ENCODE results near the gene SDF2. TPM values are rescaled to one million over a fixed set of nuclear protein-coding genes. Genes with fewer than 3 reads are reported as not detected.

Gene SDF2, protein sequence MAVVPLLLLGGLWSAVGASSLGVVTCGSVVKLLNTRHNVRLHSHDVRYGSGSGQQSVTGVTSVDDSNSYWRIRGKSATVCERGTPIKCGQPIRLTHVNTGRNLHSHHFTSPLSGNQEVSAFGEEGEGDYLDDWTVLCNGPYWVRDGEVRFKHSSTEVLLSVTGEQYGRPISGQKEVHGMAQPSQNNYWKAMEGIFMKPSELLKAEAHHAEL
- total RNA-seq (ENCODE audit: insufficient read depth, low replicate concordance): 44.8 TPM

DNA sequence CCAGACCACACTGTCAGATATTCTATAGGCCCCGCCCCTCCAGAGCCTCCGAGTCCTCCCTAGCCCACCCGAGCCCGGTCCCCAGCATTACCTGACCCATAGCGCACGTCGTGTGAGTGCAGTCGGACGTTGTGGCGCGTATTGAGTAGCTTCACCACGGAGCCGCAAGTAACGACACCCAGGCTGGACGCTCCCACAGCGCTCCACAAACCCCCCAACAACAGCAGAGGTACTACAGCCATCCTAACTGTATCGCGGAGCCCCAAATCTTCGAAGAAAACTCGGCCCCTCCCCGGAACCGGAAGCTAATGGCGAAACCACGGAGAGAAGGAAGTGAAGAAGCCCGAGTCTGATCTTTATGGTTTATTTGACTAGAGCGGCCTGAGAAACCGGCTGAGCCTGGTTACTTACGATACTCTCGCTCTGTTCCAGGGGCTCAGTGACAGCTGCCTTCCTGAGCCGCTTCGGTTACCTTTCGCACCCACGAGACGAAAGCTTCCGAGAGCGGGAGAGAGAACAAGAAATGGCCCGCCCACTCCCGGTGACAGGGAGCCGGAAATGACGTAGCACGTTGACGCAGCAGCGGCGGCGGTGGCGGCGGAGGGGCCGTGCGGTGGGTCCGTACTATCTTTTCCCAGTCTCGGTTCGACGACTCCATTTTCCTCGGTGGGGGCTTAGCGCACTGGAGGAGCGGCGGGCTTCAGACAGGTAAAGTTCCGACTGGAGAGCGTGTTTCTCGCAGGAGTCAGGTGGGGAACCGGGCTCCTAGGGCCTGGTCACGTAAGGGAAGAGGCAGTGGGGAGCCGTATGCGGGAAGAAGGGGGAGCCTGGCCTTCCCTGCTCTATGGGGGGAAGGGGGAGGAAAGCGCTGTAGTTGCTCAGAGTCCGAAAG, at the start of gene SDF2, which contains the start of gene SUPT6H:
TSS of gene SDF2 (minus strand) at position 272 of the 892 bp plus-strand sequence. CDS start at position 242, 30 bp downstream.
TSS of gene SUPT6H (plus strand) at position 571 of the 892 bp plus-strand sequence. CDS start 11,197 bp downstream, outside the sequence.
- peak; percentile 95 for DNase-seq (ENCODE audit: low spot score)

DNA sequence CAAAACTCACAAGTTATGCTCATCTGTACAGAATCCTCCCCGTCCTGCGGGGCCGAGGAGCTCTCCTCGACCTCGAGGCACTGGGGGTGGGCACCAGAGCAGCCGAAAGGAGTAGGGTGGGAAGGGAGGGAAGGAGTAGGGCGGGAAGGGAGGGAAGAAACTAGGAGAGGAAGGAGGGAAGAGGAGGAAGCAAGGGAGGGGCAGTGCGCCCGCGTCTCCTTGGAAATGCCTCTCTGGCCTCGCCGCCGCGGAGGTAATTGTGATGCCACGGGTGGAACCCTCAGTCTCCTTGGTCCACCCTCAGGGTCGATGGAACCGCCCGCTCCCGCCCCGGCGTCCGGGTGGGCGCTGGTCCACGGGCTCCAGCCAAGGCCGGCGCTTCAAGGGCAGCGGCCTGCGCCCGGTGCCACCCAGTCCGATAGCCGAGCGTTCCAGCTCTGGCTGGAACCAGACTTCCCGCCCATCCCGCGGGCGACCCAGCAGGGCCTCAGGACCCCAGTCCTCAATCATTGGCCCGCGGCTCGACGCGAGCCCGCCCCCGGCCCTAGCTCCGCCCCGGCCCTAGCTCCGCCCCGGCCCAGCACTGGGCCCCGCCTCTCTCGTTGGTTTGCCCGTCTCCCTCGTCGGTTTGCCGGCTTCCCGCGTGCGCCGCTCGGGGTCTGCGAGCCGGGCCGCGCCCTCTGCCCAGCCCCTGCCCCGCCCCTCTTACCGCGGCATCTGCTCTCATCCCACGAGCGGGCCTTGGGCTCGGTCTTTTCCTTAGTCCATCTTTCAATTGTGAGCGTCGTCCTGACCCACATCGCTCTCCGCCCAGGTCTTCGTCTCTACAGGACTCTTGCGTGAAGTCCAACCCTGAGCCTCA, 49.4 kb upstream of the SDF2 start:
- peak; percentile 96 for DNase-seq (ENCODE audit: low spot score)

DNA sequence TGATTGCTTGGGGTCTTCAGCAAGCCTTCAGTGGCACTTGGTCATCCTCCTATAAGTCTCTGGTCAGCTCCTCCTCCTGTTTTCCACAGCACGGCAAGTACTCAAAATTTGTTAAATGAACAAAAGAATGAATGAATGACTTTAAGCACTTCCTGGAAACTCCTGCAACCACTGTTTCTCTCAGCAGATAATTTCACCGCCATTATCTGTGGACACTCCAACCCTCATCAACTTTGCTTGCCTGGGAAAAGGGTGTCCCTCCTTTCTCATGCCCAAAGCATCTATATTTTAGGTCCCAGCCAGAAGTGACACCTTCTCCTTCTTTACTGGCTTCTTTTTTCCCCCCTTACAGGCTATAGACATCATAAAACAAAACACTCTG, 45.6 kb upstream of the SDF2 start:
- DNase-seq (ENCODE audit: low spot score): no peak

DNA sequence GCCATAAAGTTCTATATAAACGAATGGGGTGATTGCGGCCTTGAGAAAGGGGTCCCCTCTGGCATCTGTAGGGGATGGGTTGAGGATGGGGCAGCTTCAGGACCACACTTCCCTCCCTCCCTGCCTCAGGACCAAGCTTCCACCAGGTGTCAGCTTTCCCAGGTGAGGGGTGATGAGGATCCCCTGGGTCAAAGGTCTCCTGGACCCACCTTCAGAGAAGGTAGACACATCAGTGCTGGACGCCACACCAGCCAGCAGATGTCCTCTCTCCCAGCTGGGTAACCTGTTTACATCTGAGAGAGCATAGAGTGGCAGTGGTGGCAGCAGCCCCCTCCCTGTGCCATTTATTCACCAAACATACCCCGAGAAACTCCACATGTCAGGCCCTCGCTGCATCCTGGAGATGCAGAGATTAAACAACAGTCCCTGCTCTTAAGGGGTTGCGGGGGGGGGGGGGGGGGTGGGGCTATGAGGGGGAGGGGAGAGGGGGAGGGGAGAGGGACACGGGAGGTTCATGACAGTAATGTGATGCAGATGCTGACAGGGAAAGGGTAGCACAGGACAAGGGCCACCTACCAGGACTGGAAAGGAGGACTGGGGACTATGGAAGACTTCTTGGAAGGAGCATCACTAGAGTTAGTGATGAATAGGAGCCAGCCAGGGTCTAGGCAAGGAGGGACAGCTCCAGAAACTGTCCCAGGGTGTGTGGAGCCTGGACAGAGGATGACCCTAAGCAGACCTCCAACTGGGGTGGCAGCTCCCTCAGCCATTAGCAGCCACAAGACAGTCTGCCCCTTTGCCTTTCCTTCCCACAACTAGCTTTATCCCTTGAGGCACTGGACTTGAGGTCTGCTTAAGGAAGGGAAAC, 45.0 kb upstream of the SDF2 start:
- no peak for DNase-seq (ENCODE audit: low spot score)

DNA sequence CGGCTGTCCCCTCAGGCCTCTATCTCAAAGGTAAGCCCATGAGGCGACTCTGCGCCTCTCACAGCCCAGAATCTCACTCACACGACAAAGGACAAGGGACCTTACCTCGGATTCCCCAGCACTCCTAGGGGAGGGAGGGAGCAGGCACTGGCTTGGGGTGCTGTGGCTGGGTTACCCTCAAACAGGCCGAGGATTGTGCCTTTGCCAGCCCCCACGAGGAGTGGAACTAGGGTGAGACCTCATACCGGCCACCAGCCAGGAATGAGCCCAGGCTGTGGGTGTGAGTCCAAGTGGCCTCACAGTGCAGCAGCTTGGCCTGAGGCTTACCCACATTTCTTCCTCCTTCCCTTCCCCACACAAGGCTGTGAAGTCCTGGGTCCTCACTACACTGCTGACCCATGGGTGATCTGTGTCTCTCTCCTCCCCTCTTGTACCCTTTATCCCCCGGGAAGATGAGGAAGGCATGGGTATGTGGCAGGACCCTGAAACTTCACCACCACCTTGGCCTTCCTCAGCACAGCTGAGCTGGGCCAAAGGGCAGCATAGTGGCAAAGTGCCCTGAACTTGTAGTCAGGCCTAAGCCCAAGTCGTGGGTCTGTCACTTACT, 44.1 kb upstream of the SDF2 start:
- no peak for DNase-seq (ENCODE audit: low spot score)

DNA sequence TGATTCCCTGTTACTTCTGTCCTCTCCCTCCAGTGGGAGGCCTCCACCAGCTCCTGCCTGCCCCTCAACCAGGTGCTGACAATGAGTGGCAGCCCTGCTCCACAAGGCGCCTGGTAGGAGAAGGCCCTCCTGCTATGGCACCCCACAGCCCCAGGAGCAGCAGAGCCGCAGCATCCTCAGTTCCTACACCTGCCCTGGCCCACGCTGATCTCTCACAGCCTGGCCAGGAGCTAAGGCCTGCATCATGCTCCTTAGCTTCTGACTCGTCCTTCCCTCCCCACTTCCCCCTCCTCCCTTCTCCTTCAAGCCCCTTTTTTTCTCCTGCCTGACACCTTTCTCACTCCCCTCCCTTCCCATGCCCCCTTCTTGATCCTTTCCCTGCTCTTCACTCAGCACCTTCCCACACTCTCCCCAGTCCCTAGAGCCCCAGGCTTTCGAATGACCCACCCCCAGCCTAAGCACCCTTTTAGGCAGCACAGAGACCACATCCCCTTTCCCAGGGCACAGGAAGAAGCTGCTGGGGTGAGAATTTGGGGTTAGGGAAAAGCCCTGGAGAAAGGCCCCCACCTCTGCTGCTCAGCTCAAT, 43.5 kb upstream of the SDF2 start:
- DNase-seq (ENCODE audit: low spot score): no peak

DNA sequence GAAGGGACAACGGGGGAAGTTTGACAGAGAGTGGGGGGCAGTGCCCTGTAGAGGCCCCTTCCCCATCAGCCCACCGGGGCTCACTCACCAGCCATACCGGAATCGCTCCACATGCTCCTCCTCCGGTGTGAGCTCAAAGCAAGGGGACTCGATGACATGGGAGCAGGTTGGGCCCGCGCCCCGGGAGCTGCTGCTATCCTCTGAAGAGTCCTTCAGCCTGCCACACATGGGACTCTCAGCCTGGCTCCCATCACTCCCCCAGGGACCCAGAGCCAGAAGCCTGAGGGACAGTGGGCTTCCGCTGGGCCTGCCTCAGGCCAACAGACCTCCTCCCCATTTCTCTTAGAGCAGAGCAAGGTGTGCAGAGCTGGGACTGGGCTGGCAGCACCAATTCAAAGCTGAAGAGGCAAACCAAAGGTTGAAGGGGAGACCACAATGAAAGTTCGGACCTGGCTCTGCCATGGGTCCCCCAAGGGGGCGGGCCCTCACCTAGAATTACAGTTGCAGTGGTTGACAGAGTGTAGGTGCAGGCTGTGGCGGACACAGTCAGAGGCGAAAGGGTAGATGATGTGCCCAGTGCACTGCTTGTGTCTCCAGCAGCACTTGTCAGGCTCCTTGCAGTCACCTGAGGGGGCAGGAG, 42.6 kb upstream of the SDF2 start:
- no peak for DNase-seq (ENCODE audit: low spot score)

DNA sequence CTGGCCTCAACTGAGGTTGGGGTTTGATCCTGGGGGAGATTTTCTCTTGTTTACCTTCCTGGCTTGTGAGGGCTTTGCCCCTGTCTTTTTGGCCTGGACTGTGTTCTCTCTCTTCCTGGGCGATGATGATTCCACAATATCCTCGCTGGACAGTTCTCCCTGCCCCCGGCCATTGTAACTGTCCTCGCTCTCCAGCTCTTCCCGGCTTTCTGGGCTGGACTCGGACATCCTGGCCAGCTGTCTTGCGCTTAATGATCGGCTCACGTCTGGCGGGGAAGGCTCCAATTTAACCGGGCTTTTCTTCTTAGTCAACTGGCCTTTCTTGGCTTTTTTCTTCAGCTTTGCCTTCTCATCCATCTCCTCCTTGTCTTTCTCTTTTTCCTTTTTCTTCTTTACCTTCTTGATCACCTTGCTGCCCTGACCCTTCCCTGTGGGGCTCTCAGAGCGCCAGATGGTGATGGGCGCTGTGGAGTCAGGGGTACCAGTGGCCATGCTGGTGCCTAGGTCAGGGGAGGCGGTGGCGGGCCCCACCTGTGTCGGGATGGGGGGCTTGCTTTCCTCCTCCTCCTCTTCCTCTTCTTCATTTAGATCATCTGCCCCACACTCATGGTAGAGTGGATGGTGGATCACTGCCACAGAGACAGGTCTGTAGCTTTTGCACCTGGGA, 42.0 kb upstream of the SDF2 start:
- no peak for DNase-seq (ENCODE audit: low spot score)

DNA sequence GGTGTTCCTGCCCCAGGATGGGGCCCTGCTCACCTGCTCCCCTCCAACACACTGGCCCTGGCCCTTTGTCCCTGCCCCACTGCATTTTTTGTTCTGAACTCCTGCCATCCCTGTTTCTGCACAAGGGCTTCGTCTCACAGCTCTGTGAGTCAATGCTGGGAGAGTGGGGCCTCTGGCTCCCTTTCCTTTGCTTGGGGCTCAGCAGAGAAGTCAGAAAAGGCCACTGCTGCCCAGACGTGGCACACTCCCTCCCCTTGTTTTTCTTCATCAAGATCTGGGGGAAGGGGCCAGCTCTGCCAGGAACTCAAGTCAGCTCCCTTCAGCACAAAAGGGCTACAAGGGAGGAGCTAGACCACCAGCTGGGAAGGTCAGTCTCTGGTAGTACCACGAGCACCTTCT, 41.0 kb upstream of the SDF2 start:
- no peak for DNase-seq (ENCODE audit: low spot score)

DNA sequence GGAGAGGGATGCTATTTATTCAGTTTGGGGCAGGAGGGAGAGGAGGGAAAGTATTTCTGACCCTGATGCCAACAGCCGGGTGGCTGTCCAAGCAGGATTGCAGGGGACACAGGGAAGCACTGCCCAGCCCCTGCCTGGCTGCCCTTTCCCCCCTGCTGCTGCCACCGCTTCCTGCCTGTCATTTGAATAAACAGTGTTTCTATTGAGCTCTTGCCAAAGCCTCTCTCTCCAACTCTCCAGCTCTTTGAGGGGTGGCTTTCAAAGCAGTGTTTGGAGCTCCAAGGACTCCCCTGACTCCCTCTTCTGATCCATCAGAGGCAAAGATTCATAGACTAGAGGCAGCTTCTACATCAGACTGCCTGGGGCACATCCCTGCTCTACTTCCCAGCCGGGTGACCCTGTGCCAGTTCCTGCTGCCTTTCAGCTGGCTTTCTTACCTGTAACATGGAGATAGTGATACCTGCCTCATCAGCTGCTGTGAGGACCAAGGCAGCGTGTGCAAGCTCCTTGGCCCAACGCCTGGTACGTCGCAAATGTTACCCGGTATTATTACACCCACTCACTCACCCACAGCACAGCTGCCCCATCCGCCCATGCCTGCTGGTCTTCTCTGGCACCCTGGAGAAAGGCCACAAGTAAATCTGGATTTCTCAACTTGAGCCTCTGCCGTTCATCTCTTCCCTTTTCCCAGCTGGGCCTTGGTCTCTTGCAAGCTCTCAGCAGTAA, 40.5 kb upstream of the SDF2 start:
- DNase-seq (ENCODE audit: low spot score): no peak

DNA sequence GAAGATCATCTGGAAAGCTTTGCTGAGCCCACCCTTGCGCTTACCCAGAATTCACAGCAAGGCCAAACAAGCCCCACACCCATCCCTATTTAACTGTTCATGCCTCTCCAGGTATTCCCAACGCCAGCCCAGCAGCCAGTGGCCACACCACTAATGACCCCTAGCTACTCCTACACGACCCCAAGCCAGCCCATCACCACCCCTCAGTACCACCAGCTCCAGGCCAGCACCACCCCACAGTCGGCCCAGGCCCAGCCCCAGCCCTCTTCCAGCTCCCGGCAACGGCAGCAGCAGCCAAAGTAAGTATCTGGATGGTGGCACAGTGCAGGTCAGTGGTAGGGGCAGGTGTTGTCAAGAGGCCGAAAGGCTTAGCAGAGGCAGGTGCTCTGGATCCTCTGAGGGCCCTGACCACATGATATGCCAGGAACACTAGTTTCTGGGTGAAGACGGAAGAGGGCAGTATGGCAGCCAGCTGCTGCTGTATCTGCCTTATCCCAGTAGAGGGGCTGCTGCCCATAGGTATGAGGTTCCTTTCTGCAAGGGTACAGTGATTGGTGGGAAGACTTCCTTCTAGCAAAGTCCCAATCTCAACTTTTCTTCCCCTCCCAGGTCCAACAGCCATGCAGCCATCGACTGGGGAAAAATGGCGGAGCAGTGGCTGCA, 39.3 kb upstream of the SDF2 start:
- no peak for DNase-seq (ENCODE audit: low spot score)

DNA sequence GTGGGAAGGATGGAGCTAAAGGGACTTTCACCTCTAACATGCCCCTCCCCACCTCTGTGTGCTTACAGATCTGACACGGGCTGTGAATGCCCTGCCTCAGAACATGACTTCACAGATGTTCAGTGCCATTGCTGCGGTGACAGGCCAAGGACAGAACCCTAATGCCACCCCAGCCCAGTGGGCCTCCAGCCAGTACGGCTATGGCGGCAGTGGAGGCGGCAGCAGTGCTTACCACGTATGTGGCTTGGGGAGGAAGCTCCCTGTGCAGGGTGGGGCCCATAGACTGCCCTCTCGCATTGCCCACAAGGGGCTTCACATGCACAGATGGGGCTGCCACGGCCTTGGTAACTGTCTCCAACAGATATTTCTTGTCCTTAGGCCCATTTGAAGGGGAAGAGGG, 38.6 kb upstream of the SDF2 start:
- no peak for DNase-seq (ENCODE audit: low spot score)

DNA sequence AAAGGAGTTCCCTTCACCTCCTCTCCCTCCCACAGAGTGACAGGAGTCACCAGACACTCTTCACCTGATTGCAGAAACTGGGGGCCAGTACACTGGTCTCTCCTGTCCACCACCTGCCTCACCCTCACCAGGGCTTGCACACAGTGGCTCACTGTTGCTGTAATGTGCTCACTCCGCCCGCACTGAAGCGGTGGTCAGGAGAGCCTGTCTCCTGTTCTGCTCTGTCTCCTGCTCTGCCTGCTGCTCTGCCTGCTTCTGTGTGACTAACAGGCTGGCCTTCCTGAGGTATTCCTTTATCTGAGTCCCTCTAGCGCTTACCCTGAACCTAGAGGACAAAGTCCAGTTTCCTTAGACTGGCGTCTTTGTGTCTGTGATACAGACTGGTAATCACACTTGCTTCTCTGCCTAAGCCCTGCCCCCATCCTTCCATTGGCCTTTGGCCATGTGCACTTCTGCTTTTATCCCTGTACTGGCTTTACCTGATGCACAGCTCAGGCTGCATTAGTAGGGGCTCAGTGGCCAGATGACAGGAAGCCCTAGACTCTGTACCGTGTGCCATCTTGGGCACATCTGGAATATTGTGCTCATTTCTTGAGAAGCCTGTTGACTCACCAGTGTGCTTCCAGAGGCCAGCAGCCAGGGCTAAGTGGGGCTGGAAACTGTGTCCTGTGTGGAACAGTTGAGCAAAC, 36.7 kb upstream of the SDF2 start:
- DNase-seq (ENCODE audit: low spot score): no peak

DNA sequence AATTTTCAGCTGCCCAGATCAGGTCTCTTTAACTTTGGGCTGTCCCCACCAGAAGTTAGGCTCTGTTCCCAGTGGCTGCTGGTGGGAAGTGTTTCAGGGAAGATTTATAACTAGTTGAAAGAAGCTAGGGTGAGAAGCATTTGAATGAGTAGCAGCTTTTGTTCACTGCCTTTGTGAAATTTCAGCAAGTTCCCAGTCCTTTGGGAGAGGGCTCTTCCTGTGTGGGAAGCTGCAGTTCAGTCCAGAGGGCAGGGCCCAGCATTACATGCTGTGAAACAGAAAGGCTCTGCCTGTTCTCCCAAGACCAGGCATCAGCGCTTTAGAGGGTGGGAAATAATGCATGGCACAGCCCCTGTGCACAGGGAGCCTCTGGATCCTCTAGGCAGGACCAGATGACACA, 32.2 kb upstream of the SDF2 start:
- DNase-seq (ENCODE audit: low spot score): no peak

DNA sequence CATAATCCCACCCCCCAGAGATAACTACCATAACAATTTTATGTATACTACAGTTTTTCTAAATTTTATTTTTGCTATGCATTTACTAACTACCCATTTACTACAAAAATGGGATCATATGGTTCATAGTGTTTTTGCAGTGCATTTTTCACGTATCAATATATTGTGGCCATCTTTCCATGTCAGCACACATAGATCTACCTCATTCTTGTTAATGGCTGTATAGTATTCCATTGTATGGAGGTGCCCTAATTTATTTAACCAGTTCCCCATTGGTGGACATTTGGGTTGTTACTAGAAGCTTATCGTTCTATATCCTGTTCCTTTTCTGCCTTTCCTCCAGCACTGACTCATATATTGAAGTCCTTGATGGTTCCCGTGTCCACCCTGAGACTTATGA, 27.3 kb upstream of the SDF2 start:
- DNase-seq (ENCODE audit: low spot score): no peak

DNA sequence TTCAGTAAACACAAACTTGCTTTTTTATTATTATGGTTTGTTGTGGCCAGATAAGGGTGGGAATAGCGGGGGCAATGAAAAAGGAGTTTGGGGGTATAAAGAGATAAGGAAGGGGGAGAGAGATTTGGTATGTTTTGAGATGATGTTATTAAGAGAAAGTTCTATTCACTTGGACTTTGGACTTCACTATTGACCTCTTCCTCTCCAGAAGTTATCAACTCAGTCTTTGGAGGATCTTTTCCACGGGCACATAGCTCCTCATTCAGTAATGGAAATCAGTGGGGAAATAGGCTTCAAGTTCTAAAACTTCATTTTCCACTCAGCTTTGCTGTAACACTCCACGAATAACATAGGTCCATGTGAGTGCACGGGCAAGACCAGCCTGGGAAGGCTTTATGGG, 26.8 kb upstream of the SDF2 start:
- no peak for DNase-seq (ENCODE audit: low spot score)

DNA sequence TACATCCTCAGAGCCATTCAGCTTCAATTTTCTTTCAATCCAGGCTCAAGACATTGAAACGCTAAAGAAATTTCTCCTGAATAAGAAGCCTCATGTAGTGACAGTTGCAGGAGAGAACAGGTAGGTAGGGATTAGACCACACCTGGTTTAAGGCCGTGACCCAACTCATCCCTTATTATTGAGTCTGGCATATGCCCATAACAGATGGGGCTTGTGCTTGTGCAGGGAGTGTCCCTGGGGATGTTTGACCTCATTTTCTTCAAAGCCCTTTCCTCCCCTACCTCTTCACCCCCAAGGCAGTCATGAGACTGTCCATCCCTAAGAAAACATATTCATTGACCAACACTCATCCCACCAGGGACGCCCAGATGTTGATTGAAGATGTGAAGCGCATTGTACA, 24.6 kb upstream of the SDF2 start:
- DNase-seq (ENCODE audit: low spot score): no peak
